ENCODE results near the gene TBATA.
A peak's percentile ranks its signal among the peaks of the same experiment; 100 is the strongest.

Gene TBATA

GRCh38 chr10:70801854-70802253, 16.7 kb upstream of the TBATA start:
- no peak for TF ChIP-seq MAX (IDR thresholded peaks at IDR 0.05; ENCODE audit: low read depth, low read length)
- TF ChIP-seq, protein P1, sequence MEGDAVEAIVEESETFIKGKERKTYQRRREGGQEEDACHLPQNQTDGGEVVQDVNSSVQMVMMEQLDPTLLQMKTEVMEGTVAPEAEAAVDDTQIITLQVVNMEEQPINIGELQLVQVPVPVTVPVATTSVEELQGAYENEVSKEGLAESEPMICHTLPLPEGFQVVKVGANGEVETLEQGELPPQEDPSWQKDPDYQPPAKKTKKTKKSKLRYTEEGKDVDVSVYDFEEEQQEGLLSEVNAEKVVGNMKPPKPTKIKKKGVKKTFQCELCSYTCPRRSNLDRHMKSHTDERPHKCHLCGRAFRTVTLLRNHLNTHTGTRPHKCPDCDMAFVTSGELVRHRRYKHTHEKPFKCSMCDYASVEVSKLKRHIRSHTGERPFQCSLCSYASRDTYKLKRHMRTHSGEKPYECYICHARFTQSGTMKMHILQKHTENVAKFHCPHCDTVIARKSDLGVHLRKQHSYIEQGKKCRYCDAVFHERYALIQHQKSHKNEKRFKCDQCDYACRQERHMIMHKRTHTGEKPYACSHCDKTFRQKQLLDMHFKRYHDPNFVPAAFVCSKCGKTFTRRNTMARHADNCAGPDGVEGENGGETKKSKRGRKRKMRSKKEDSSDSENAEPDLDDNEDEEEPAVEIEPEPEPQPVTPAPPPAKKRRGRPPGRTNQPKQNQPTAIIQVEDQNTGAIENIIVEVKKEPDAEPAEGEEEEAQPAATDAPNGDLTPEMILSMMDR (IDR thresholded peaks at IDR 0.05; ENCODE audit: low read depth, low read length) = no peak
- no peak for TF ChIP-seq MYC (IDR thresholded peaks at IDR 0.05; ENCODE audit: low read depth, low read length)
- H3K4me3 ChIP-seq (ENCODE audit: low read depth, low read length) = no peak overlapping the region
- no peak for DNase-seq (ENCODE audit: low read depth)

- DNase-seq (ENCODE audit: low read depth) = peak; percentile 63
- H3K4me3 ChIP-seq (ENCODE audit: low read depth, low read length) = no peak overlapping the region
- no peak for TF ChIP-seq POLR2A (IDR thresholded peaks at IDR 0.05; ENCODE audit: extremely low read depth, insufficient read length)
- no peak for TF ChIP-seq MAX (IDR thresholded peaks at IDR 0.05; ENCODE audit: low read depth, low read length)
- TF ChIP-seq MYC (IDR thresholded peaks at IDR 0.05; ENCODE audit: low read depth, low read length) = no peak
- TF ChIP-seq, protein P1 (IDR thresholded peaks at IDR 0.05; ENCODE audit: low read depth, low read length) = no peak
Observed at GRCh38 chr10:70799124-70799523, 13.9 kb upstream of the TBATA start.

GRCh38 chr10:70797840-70798239, 12.7 kb upstream of the TBATA start:
- H3K4me3 ChIP-seq (ENCODE audit: low read depth, low read length) = no peak overlapping the region
- DNase-seq (ENCODE audit: low read depth) = no peak

GRCh38 chr10:70795613-70796012, 10.4 kb upstream of the TBATA start:
- TF ChIP-seq, protein P1 (IDR thresholded peaks at IDR 0.05; ENCODE audit: low read depth, low read length) = no peak
- TF ChIP-seq MAX (IDR thresholded peaks at IDR 0.05; ENCODE audit: low read depth, low read length) (no peak), MYC (IDR thresholded peaks at IDR 0.05; ENCODE audit: low read depth, low read length) (no peak), POLR2A (IDR thresholded peaks at IDR 0.05; ENCODE audit: extremely low read depth, insufficient read length) (no peak)
- DNase-seq (ENCODE audit: low read depth) = no peak
- H3K4me3 ChIP-seq (ENCODE audit: low read depth, low read length) = no peak overlapping the region

More at GRCh38 chr10:70797840-70798239, 12.7 kb upstream of the TBATA start:
- no peak for TF ChIP-seq POLR2A (IDR thresholded peaks at IDR 0.05; ENCODE audit: extremely low read depth, insufficient read length)
- no peak for TF ChIP-seq MYC (IDR thresholded peaks at IDR 0.05; ENCODE audit: low read depth, low read length)
- no peak for TF ChIP-seq MAX (IDR thresholded peaks at IDR 0.05; ENCODE audit: low read depth, low read length)
- TF ChIP-seq, protein P1 (IDR thresholded peaks at IDR 0.05; ENCODE audit: low read depth, low read length) = no peak

GRCh38 chr10:70791386-70792039, 6.3 kb upstream of the TBATA start:
- TF ChIP-seq POLR2A (IDR thresholded peaks at IDR 0.05; ENCODE audit: extremely low read depth, insufficient read length) (no peak), MYC (IDR thresholded peaks at IDR 0.05; ENCODE audit: low read depth, low read length) (no peak), MAX (IDR thresholded peaks at IDR 0.05; ENCODE audit: low read depth, low read length) (no peak)
- TF ChIP-seq, protein P1 (IDR thresholded peaks at IDR 0.05; ENCODE audit: low read depth, low read length) = no peak
- DNase-seq (ENCODE audit: low read depth) = peak; percentile 11
- no peak overlapping the region for H3K4me3 ChIP-seq (ENCODE audit: low read depth, low read length)
